GM04503 (cell line): ENCODE results near the gene YAF2.

Experiments
- DNase-seq: peaks from one replicate; pipeline ENCODE4 v3.0.0-alpha.2; 2012; ENCODE audit warnings: low read depth

Gene YAF2

DNA sequence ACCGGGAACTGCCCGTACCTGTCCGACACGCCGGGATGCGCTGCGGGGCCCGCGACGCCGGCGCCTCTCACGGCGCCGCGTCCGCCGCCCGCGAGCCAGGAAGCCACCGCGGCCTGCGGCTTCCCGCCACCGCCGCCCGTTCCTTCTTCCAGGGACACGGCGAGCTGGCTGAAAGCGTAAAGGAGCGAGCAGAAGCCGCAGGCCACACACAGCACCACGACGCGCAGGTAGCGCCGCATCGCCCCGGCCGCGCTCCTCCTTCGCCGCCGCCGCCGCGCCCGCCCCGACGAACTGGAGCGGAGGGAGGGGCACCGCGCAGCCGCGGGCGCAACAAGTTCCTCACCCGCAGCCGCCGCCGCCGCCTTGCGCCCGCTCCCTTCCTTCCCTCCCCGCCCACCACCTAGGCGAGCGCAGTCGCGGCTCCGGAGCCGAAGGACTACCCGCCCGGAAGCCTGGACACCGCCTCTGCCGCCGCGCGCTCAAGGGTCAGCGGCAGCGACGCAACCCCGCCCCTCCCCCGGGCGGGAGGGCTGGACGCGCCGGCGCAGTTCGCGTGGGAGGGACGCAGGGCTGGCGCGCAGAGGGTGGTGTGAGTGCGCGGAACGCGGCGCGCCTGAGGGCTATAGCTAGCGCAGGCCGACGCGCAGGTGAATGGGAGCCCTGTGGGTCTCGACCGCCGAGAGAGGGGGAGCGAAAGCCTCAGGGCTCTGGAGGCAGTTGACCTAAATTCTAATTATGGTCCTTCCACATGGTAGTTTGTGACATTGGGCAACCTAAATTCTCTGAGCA lies 93.4 kb downstream of the YAF2 start, which contains the start of gene GXYLT1:
TSS of gene GXYLT1 (minus strand) at position 467 of the 789 bp plus-strand sequence. CDS start at position 239, 228 bp downstream.
- peak; percentile 64 for DNase-seq

DNA sequence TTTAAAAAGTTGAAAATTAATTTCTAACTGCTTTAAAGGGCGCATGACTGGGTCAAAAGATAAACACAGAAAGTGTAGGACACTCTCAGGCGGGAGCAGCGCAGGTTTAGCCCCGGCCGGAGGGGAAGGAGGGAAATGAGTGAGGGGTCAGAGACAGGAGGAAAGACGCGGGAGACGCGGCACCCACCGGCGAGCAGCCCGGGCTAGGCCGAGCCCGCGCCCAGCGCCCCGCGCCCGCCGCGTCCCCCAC lies 94.0 kb downstream of the YAF2 start:
- DNase-seq: no peak

DNA sequence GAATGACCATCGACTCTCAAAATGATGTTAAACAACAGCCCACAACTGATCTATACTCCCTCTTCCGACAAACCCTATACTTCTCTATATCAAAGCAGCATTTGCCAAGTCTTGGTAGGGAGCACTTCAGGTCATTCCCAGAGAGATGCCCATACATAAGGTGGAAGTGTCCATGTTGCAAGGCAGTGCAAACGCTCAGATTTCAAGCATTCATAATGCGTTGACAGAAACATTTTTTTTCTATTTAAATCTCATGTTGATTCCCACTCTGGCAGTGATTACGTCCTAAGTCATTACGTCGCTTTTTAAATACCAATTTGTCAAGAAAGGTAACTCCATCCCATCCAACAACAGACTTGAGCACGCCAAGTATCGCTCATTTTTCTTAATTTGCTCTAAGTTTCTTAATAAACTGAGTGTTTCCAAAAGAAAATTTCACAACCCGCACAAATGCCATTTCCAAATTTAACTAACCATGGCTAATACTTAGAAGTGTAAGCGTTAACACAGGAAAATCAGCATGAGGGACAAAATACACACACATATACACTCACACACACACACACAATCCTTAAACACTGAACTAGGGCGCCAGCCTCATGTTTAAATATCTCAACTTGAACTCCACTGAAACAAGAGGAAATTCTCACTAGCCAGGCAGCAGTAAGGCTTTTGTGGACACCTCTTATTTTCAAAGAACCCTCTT lies 94.4 kb downstream of the YAF2 start:
- no peak for DNase-seq

DNA sequence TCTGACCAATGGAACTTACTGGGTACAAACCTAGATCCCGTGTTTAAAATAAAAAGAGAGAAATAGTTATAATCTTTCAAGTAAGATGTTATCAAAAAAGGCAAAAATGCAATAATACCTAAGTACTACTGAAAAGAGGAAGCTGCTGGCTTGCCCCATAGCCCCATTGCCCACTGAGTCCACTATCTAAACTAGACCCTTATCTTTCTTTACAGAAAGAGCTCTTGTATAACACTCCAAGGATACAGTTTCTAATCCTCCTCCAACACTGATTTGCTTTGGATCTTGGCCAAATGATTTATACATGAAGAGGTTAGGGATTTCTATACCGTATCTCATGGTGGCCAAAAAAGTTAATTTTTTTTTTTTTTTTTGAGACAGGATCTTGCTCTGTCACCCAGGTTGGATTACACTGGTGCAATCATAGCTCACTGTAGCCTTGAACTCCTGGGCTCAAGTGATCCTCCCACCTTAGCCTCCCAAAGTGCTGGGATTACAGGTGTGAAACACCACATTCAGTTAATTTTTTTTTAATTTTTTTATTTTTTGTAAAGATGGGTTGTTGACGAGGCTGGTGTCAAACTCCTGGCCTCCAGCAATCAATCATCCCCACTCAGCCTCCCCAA lies 96.0 kb downstream of the YAF2 start:
- no peak for DNase-seq

DNA sequence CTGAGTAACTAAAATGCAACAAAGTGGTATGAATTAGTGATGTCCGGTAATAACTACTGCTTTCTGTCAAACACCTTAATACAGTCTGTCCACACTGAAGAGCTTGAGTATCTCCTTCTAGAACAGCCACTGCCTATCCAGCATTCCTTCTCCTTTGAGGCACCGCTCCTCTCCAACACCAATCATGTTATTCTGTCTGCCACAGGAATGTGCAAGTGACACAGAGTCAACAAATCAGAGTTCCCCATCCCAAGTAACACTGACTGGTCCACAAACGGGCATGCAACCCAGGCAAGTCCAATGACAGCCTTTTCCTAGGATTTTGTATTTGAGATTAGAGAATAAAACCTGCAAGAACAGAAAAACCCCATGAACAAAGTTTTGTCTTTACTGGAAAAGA lies 97.1 kb downstream of the YAF2 start:
- no peak for DNase-seq

DNA sequence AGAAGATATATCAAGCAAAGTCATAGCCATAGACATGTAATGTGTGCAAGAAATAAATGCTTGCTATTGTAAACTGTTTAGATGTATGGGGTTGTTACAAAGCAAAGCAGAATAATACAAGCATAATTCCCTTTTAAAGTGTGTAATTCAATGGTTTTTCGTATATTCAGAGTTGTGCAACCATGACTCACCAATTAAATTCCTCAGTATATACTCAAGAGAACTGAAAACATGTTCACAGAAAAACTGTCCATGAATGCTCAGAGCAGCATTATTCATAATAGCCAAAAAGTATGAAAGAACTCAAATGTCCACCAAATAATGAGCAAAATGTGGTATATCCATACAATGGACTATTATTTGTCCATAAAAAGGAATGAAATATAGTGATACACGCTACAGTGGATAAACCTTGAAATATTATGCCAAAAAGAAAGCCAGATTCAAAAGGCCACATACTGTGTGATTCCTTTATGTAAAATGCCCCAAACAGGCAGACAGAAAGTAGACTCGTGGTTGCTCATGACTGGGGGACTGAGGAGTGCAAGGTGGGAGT lies 102.7 kb downstream of the YAF2 start:
- peak; percentile 59 for DNase-seq

DNA sequence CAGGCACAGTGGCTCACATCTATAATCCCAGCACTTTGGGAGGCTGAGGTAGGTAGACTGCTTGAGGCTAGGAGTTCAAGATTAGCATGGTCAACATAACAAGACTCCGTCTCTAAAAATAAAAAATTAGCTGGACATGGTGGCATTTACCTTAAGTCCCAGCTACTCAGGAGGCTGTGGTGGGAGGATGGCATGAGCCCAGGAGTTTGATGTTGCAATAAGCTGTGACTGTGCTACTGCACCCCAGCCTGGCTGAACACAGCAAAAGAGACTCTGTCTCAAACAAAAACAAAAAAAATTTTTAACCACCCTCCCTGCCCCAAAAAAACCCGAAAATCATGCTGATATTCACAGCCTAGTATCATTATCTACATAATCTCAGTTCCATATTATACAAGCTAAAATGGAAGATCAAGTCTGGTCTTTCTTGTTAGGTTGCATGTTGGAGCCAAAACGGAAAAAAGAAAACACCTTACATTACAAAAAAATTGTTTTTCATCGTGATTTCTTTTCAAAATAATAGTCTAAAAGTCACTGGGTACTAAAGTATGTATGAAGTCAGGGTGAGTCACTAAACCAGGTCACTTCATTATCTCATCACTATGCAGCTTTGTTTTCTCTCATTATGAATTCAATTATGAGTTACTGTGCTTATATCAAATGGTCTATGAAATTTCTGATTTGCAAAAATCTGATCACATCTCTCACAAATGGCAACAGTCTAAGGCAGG lies 107.2 kb downstream of the YAF2 start:
- no peak for DNase-seq

DNA sequence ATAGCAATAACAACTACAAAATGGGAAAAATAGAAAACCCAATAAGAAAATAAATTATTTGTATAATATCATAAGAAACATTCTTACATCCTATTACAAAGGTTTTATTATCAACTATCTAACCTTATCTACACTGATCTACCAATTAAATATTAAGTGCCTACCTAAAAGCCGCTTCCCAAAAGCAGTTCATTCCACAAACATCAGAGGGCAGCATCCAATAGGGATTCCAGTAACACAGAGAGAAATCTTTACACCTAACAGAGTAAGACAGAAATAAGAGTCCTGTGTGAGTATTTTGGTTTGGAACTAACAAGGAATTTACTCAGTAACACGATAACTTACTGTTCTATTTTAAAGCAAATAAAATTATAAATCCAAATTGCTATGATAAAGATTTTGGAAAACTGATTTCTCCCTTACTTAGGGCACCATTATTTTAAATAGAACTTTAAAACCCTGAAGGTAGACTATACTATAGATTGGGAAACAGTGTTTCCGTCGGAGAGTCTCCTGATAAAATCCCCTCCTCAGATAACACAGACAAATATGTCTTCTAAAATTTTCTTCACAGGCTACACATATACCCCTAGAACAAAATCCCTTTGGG lies 108.3 kb downstream of the YAF2 start:
- DNase-seq: no peak

DNA sequence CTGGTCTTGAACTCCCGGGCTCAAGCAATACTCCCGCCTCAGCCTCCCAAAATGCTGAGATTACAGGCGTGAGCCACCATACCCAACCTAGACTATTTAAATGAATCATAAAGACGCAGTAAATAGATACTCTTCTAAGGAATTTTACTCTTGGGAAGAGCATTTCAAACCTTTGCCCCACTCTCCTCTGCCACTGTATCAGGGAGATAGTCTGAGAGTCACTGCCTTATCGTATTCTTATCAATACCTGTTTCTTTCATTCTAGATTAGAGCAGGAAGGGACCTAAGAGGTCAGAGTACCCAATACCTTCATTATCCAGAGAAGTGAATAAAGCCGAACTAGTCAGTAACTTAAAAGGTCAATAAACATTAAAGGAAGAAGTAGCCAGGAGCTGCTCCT lies 109.2 kb downstream of the YAF2 start:
- DNase-seq: no peak

DNA sequence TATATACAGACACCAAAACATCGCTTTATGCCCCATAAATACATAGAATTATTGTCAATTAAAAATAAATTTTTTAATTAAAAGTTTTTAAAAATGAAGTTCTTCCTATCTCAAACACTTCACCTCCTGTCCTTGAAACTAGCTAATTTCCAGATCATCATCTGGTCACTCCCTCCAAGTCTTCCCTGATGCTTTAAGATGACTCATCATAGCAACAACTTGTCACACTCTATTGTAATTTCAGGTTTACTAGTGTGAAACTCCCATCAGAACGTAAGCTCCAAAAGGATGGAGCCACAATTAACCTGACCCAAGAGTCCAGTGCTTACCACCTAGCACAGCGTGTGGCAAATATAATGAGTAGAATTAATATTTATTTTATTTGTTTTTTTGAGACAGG lies 109.7 kb downstream of the YAF2 start:
- no peak for DNase-seq

DNA sequence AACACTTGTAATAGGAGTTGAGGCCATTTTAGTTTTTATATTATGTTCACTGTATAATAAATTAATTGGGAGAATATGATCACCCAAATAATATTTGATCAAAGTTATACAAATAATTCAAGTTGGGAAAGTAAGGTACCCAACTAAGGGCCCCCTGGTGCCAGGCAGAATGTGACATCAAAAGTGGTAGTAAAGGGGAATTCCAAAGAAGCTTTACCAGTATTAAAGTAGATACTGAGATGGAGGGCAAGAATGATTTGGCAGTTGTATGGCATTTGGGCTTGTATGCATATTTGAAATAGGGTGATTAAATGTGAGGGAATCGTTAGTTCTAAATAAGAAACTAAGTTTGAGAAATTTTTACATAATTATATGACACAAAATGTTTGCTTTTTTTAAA lies 111.1 kb downstream of the YAF2 start:
- DNase-seq: no peak

DNA sequence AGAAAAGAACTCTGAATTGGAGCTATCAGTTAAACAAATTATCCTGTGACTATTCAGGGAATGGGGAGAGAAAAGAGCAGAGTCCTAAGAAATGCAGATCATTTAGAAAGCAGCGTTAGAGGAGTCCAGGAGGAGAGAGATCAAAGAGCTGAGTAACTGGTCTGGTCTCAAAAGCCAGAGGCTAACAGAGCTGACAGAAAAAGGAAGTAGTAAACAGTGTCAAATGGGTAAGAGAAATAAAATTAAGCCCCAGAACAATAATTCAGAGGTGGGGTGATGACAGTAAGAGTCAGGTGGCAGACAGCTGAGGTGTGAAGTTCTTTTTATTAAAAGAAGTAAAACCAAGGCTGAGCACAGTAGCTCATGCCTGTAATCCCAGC lies 112.7 kb downstream of the YAF2 start:
- no peak for DNase-seq

DNA sequence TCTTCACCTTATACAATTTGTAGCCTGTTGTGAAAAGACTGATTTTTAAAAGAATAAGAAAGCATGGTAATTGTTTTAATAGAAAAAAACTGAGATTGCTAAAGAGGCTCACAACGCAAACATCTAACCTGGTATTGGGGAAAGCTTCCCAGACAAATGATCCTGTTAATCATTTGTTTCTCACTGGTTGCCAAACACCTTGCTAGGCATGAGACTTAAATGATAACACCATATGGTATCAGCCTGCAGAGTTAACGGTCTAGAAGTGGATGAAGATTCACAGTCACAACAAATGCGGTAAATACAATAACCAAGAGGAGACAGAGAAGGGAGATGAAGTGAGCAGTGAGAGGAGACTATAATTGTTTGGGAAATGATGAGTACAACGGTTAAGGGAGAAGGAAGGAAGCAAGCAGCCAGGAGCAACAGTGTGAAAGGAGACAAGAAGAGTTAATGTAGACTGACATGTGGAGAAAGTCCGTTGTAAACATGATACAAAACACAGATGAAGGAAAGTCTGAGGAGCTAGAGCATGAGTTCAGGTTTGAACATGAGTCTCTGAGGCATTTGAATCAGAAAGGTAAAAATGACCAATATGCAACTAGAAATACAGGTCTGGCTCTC lies 113.2 kb downstream of the YAF2 start:
- DNase-seq: no peak

DNA sequence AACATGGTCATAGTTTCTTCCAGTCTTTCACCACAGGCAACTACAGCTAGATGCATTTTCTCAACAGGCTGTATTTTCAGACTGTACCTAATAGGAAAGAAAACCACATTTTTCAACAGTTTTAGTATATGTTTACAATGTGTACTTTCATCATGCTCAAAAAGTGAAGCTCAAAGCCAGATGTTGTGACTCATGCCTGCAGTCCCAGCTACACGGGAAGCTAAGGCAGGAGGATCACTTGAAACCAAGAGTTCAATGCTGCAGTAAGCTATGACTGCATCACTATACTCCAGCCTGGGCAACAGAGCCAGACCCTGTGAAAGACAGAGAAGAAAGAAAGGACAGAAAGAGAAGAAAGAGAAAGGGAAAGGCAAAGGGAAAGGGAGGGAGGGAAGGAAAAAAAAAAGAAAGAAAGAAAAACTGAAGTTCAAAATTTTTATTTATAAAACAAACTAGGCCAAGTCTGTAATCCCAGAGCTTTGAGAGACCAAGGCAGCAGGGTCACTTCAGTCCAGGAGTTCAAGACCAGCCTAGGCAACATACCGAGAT lies 118.9 kb downstream of the YAF2 start:
- peak; percentile 57 for DNase-seq

DNA sequence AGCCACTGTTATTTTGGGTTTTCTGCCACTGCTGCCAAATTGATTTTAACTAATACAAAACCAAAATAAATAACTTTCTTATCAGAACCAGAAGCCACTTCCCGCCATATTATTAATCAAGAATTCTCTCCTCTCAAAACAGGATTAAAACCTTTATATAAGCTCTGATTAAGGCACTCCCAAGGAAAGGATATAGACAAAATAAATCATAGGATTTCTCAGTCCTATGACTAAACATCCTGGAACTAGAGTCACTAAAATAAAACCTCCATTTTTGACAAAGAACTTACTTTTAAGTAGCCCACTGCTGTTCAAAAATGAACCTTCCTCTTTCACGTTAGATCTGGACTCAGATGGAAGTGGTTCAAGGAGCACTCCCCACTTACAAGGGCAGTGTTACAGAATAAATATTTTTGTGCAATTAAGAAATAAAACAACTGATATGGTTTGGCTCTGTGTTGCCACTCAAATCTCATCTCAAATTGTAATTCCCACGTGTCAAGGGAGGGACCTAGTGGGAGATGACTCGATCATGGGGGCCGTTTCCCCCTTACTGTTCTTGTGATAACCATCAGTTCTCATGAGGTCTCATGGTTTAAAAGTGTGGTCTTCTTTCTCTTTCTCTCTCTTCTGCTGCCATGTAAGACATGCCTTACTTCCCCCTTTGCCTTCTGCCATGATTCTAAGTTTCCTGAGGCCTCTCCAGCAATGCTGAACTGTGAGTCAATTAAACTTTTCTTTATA lies 119.7 kb downstream of the YAF2 start:
- no peak for DNase-seq

DNA sequence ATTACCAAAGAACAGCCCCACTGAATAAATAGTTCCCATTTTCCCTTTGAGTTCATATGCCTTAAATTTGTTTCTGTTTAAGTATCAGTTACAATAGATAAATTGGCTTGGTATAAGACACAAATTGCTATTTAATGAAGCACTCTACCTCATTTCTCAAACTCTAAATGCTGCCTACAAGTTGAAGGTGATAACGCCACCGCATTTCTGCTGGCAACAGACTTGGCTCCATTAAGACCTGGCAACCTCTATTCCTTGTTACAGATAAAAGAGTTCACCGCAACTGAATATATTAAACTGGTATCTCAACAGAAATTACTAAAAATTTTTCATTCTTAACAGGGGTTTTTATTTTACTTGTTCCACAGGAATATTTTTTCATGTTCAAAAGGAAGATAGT lies 129.0 kb downstream of the YAF2 start:
- DNase-seq: no peak
